K562 (cell line): ENCODE results near the gene IMPDH2. TPM values are rescaled to one million over a fixed set of nuclear protein-coding genes. Genes with fewer than 3 reads are reported as not detected.

ENCODE experiments used
- ATAC-seq: fragments of 200-7000 bp; cut with Tn5 transposase; 3 replicates; pipeline ENCODE4 v1.9.1; 2020; ENCODE audit warnings: moderate library complexity
- BruUV-seq: library from RNA; stranded (reverse); fragments of 400-500 nt; replicated peaks from 2 replicates; lab custom pipeline; 2021; lab: Mats Ljungman, UMichigan
- CTCF ChIA-PET: fragments of 300-600 bp; formaldehyde crosslinking; extraction: SDS; loops from one replicate; lab custom pipeline; 2021; ENCODE audit warnings: low intra/inter-chr PET ratio; lab: Yijun Ruan, JAX
- POLR2A ChIA-PET: fragments of 300-600, 350-650 bp; sonication (Branson Sonifier 250); formaldehyde crosslinking; extraction: SDS; loops from one replicate; lab custom pipeline; 2021; ENCODE audit warnings: antibody characterized with exemption, inconsistent platforms; lab: Yijun Ruan, JAX
- DNase-seq, 4 experiments: peaks; one replicate each; pipeline versions ENCODE4 v3.0.0 to v3.0.0-alpha.2; 2011 to 2018; ENCODE audit warnings: low spot score in 3 of 4, mixed read lengths in 3 of 4; ENCODE audit errors: extremely low read depth in 1 of 4
- FAIRE-seq: peaks from 2 replicates; lab custom pipeline; 2011; peaks lifted over from hg19 to GRCh38; lab: Jason Lieb, UNC
- H2AFZ ChIP-seq: 2 replicates; pipeline ENCODE4 v1.6.0; 2011; ENCODE audit warnings: low read depth, low read length, control low read depth, inconsistent platforms
- H3K27ac ChIP-seq: fragments of 200-600 bp; 3 replicates; pipeline ENCODE4 v1.8.0; 2011; ENCODE audit warnings: low read depth, mild to moderate bottlenecking, control low read depth, inconsistent platforms, low read length, moderate library complexity, mixed read lengths; ENCODE audit errors: extremely low read depth
- H3K27me3 ChIP-seq, 2 experiments: fragments of 300-600 bp in 1 of 2; 2 replicates in 1 of 2; 3 replicates in 1 of 2; pipeline versions ENCODE4 v1.6.0 to v1.8.0; 2011; ENCODE audit warnings: inconsistent platforms in 2 of 2, low read length in 2 of 2, mild to moderate bottlenecking in 1 of 2, mixed read lengths in 1 of 2, moderate library complexity in 1 of 2; ENCODE audit not compliant: control insufficient read depth in 2 of 2, insufficient read depth in 2 of 2
- H3K36me3 ChIP-seq: fragments of 300-600 bp; 3 replicates; pipeline ENCODE4 v1.8.0; 2011; ENCODE audit warnings: mild to moderate bottlenecking, low read length, inconsistent platforms; ENCODE audit not compliant: control insufficient read depth, insufficient read depth
- H3K4me1 ChIP-seq, 2 experiments: fragments of 200-600 bp in 1 of 2; replicated peaks in 1 of 2; 2 replicates in 1 of 2; 3 replicates in 1 of 2; pipeline versions ENCODE4 v1.5.1 to v1.8.0; 2011; ENCODE audit warnings: inconsistent platforms in 2 of 2, low read length in 2 of 2, mild to moderate bottlenecking in 1 of 2, mixed read lengths in 1 of 2, moderate library complexity in 1 of 2; ENCODE audit not compliant: control insufficient read depth in 2 of 2, insufficient read depth in 2 of 2
- H3K4me2 ChIP-seq: 2 replicates; pipeline ENCODE4 v1.6.1; 2011; ENCODE audit warnings: low read length, control low read depth, inconsistent platforms, mixed read lengths; ENCODE audit not compliant: insufficient read depth
- H3K4me3 ChIP-seq: fragments of 200-600 bp; sonication (generic), shearing (Covaris generic); 2 replicates; pipeline ENCODE4 v1.5.1; 2016; ENCODE audit warnings: control low read depth, inconsistent platforms
- H3K79me2 ChIP-seq: fragments of 200-600 bp; 3 replicates; pipeline ENCODE4 v1.8.0; 2011; ENCODE audit warnings: low read length, inconsistent platforms; ENCODE audit not compliant: control insufficient read depth, insufficient read depth
- H3K9ac ChIP-seq, 2 experiments: 2 replicates each; pipeline versions ENCODE4 v1.6.0 to v1.6.1; 2011; ENCODE audit warnings: low read depth in 2 of 2, low read length in 2 of 2, control low read depth in 1 of 2, inconsistent platforms in 1 of 2, mild to moderate bottlenecking in 1 of 2, mixed read lengths in 1 of 2; ENCODE audit not compliant: insufficient read depth in 1 of 2
- H3K9me1 ChIP-seq: one replicate; pipeline ENCODE4 v1.6.0; 2011; ENCODE audit warnings: inconsistent platforms, mild to moderate bottlenecking, low read length, moderate library complexity; ENCODE audit not compliant: control insufficient read depth, insufficient read depth
- H3K9me3 ChIP-seq: replicated peaks from 2 replicates; pipeline ENCODE4 v1.5.1; 2011; ENCODE audit warnings: low read depth, low read length, inconsistent platforms; ENCODE audit not compliant: control insufficient read depth, insufficient read depth
- H4K20me1 ChIP-seq: replicated peaks from 2 replicates; pipeline ENCODE4 v1.6.1; 2011; ENCODE audit warnings: low read length, inconsistent platforms, mixed read lengths; ENCODE audit not compliant: control insufficient read depth, insufficient read depth
- CHD4 ChIP-seq: fragments of 200-600 bp; sonication (generic); IDR thresholded peaks from 3 replicates; pipeline ENCODE4 v1.6.1; 2012; ENCODE audit warnings: low read depth, mild to moderate bottlenecking, mixed read lengths, low read length, inconsistent platforms; ENCODE audit not compliant: insufficient read depth, insufficient replicate concordance, poor library complexity, severe bottlenecking
- HDAC1 ChIP-seq, 2 experiments: fragments of 450-650 bp; IDR thresholded peaks; 2 replicates each; pipeline ENCODE4 v1.6.1; 2016 to 2017; ENCODE audit warnings: inconsistent platforms in 1 of 2, mild to moderate bottlenecking in 1 of 2, moderate library complexity in 1 of 2
- JUND ChIP-seq, 2 experiments: IDR thresholded peaks; 2 replicates in 1 of 2; 3 replicates in 1 of 2; pipeline ENCODE4 v1.6.1; 2011; ENCODE audit warnings: borderline replicate concordance in 2 of 2, low read depth in 2 of 2, low read length in 2 of 2, improper control_type of control experiment in 1 of 2, missing biosample characterization in 1 of 2, missing genetic modification characterization in 1 of 2, missing genetic modification reagents in 1 of 2
- NR0B1 ChIP-seq: fragments of 450-650 bp; IDR thresholded peaks from one replicate; pipeline ENCODE4 v1.6.1; 2018; ENCODE audit warnings: mild to moderate bottlenecking, moderate library complexity; ENCODE audit not compliant: partially characterized antibody
- SIRT6 ChIP-seq: IDR thresholded peaks from one replicate; pipeline ENCODE4 v1.6.1; 2012; ENCODE audit warnings: low read depth, mild to moderate bottlenecking, control low read depth, inconsistent platforms, low read length, moderate library complexity
- ZBTB7A ChIP-seq: IDR thresholded peaks from 2 replicates; pipeline ENCODE4 v1.6.1; 2011; ENCODE audit warnings: low read depth, mild to moderate bottlenecking, low read length, moderate library complexity, borderline replicate concordance; ENCODE audit not compliant: control insufficient read depth
- ZNF644 ChIP-seq: fragments of 200-800 bp; sonication (Bioruptor generic); IDR thresholded peaks from 2 replicates; pipeline ENCODE4 v1.6.1; 2016; ENCODE audit warnings: low read depth, missing genetic modification characterization, missing compliant biosample characterization
- WGBS: fragments of 100-300 bp; shearing (Covaris generic); methylation state at CpG from one replicate; pipeline ENCODE4 v1.1.6; 2016; ENCODE audit warnings: low coverage, mixed read lengths; ENCODE audit not compliant: insufficient coverage; ENCODE audit errors: missing lambda C conversion rate; 5-methylcytosine and 5-hydroxymethylcytosine counted together
- in situ Hi-C: fragments of 300-500 bp; cut with MboI; formaldehyde crosslinking; loops from 4 replicates; pipeline ENCODE4 v1.15.0; 2018; ENCODE audit warnings: inconsistent platforms, mixed read lengths
- intact Hi-C: fragments of 100-400 bp; cut with micrococcal nuclease; formaldehyde crosslinking; loops from 2 replicates; pipeline ENCODE4 v1.14.2; 2022
- polyA plus RNA-seq, 8 experiments: library from polyadenylated mRNA; depleted of rRNA in 4 of 8; stranded (reverse) in 5 of 8; unstranded in 3 of 8; fragments of >200 nt; fragmentation: Nextera tagmentation in 2 of 8; fragmentation: Illumina TruSeq in 1 of 8; extraction: Ambion mirVana in 2 of 8; extraction: Trizol in 1 of 8; gene quantifications; 2 replicates each; pipeline versions ENCODE4 v1.2.1 to v1.2.3, GENCODE V29; 2011 to 2014; ENCODE audit warnings: inconsistent platforms in 1 of 8, missing spikeins in 1 of 8
- total RNA-seq, 7 experiments: library from RNA; depleted of rRNA in 6 of 7; stranded (reverse); fragments of >200 nt in 6 of 7; fragmentation: Illumina TruSeq in 2 of 7; extraction: Trizol in 2 of 7; gene quantifications; 2 replicates each; pipeline versions ENCODE4 v1.2.1 to v1.2.3, GENCODE V29; 2011 to 2021; ENCODE audit warnings: low replicate concordance in 1 of 7

Gene IMPDH2
- total and polyA plus RNA-seq, 9 of the 15 experiments (the other 6 are each of a cell fraction or from before 2014, with no cell fraction given): 318 to 507 (median 366) TPM

DNA sequence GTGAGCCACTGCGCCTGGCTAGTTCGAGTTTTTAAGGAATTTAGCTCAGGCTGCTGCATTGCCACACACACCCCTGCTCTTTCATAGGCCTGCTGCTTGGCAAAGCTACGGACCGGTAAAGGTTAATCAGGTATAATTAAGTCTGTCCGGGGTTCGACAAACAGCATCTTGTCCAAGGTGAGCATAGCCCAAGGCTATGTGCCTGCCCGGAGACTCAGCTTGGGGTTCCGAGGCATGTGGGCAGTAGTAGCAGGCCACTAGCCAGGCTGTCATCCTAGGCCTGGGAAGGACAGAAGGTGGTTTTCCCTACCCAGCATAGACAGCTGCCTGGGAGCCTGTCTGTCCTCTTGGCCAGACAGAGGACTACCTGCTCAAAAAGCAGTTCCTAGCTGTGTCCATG is 32.6 kb downstream of the IMPDH2 start:
- no peaks in the 10 kb centered on the region for H3K9me1 ChIP-seq
- H2AFZ ChIP-seq: no peak overlapping the region
- H3K36me3 ChIP-seq: no peaks in the 10 kb centered on the region
- DNase-seq (no peak), FAIRE-seq (no peak), ATAC-seq (no peak)
- no peaks in the 10 kb centered on the region for H3K9me3 ChIP-seq
- no TSS peak for BruUV-seq
- H3K79me2 ChIP-seq: no peaks in the 10 kb centered on the region
- POLR2A ChIA-PET: interaction anchor here (0.6 to 1.8 kb wide), 3 partner anchors 11 to 31 kb away, joined by 3 to 5 read pairs (median 5); partner anchors contain the start of gene WDR6
- CTCF ChIA-PET: no interaction called here
- H3K9ac ChIP-seq: no peak overlapping the region
- no peak overlapping the region for H3K4me3 ChIP-seq
- H3K4me2 ChIP-seq: no peak overlapping the region
- intact Hi-C loops: no loop called here
- TF ChIP-seq CHD4: no peak
- no peak for TF ChIP-seq ZBTB7A
- no peak for TF ChIP-seq HDAC1 (IDR thresholded peaks at IDR 0.05)
- H4K20me1 ChIP-seq: no peaks in the 10 kb centered on the region
- WGBS: 77% methylated on average over 8 of the region's 8 CpGs
- no peak overlapping the region for H3K27ac ChIP-seq
- H3K4me1 ChIP-seq: peaks cover 0 to 10% of the 10 kb centered on the region in 2 experiments; a peak in 2 of 5 replicates
- H3K27me3 ChIP-seq: no peaks in the 10 kb centered on the region
- in situ Hi-C loops: no loop called here

GRCh38 chr3:48993834-48994233 is 35.4 kb downstream of the IMPDH2 start:
- peak; percentile 51 for FAIRE-seq
- Histone ChIP-seq H3K27me3 (no peaks in the 10 kb centered on the region), H3K4me3 (no peak overlapping the region), H3K79me2 (no peaks in the 10 kb centered on the region), H3K36me3 (no peaks in the 10 kb centered on the region), H4K20me1 (no peaks in the 10 kb centered on the region), H3K4me2 (no peak overlapping the region), H3K9me1 (no peaks in the 10 kb centered on the region), H3K9ac (no peak overlapping the region), H2AFZ (no peak overlapping the region), H3K4me1 (peaks cover 9 to 26% of the 10 kb centered on the region in 2 experiments), H3K9me3 (no peaks in the 10 kb centered on the region), H3K27ac (no peak overlapping the region)
- TF ChIP-seq NR0B1 (no peak), JUND (IDR thresholded peaks at IDR 0.05; ENCODE audit: borderline replicate concordance, low read depth, low read length) (no peak), JUND (tag; IDR thresholded peaks at IDR 0.05; ENCODE audit: borderline replicate concordance, low read depth, low read length) (no peak), SIRT6 (no peak), ZNF644 (tag) (no peak)
- POLR2A ChIA-PET: interaction anchor here (0.7 kb wide), 1 partner anchor 14 kb away, joined by 4 read pairs; no protein-coding TSS in a partner anchor
- in situ Hi-C loops (no loop called here), intact Hi-C loops (no loop called here)
- CTCF ChIA-PET: no interaction called here
- no peak for DNase-seq
- no peak for ATAC-seq
- no TSS peak for BruUV-seq
